GM19468 (cell line): ENCODE measurements around the gene TMEM98.
"Not testable (repeated sequence)": the region's sequence is repeated elsewhere in the genome, so short reads cannot be mapped to it uniquely, and the experiment has no call there.

Experiments used
- ATAC-seq: cut with Tn5 transposase; IDR thresholded peaks from one replicate; pipeline ENCODE4 v1.9.1; 2021; ENCODE audit warnings: mild to moderate bottlenecking, moderate library complexity, moderate number of reproducible peaks; ENCODE audit not compliant: unreplicated experiment; ENCODE audit errors: extremely low read depth

Gene TMEM98

GRCh38 chr17:32971171-32971570 lies 43.2 kb downstream of the TMEM98 start:
- ATAC-seq: no peak

GRCh38 chr17:32976131-32976530 lies 48.2 kb downstream of the TMEM98 start:
- ATAC-seq: no peak

GRCh38 chr17:32976605-32977004 lies 48.7 kb downstream of the TMEM98 start:
- no peak for ATAC-seq

- ATAC-seq: no peak
Observed at GRCh38 chr17:32980230-32980629, 52.3 kb downstream of the TMEM98 start.

DNA sequence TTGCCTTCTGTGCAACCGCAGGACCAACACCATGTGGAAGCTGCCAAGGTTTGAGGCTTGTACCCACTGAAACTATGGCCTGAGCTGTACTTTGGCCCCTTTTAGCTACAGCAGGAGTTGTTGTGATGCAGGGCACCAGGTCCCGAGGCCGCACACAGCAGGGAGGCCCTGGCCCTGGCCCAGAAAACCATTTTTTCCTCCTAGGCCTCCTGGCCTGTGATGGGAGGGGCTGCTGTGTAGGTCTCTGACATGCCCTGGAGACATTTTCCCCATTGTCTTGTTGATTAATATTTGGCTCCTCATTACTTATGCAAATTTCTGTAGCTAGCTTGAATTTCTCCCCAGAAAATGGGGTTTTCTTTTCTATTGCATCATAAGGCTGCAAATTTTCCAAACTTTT lies 53.7 kb downstream of the TMEM98 start:
- ATAC-seq: not testable (repeated sequence)

DNA sequence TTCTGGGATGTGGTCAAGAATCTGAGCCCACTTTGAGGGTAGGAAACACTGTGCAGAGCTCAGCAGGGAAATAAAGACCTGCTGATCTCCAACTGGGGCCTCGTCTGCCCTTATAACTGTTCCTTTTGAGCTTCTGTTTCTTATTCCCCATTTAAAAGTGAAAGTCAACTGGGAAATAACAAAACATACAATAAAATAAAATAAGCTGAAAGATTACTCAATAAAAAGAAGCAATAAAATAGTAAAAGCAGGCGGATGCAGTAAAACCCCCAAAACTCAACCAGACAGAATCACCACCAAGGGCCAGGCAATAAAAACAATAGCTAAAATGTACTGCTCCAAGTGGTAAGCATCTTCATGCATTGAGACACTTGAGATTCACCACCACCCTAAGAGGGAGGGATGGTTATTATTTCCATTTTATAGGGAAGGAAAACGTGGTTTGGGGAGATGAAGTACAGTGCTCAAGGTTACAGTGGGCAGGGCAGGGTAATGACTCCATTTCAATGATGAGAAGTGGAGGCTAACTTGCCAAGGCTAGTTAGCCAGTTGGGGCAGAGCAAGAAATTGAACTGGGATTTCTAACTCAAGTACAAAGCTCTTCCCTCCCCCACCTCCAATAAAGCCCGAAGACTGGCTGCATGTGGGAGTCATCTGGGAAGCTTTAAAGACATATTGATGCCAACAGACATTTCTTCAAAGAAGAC lies 57.2 kb downstream of the TMEM98 start:
- no peak for ATAC-seq

- not testable (repeated sequence) for ATAC-seq
Observed at GRCh38 chr17:32987453-32987805, 59.5 kb downstream of the TMEM98 start.

DNA sequence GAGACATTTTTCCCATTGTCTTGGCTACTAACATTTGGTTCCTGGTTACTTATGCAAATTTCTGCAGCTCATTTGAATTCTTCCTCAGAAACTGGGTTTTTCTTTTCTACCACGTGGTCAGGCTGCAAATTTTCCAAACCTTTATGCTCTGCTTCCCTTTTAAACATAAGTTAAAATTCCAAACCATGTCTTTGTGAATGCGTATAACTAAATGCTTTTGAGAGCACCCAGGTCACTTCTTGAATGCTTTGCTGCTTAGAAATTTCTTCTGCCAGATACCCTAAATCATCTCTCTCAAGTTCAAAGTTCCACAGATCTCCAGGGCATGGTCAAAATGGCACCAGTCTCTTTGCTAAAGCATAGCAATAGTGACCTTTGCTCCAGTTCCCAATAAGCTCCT lies 59.9 kb downstream of the TMEM98 start:
- ATAC-seq: not testable (repeated sequence)

GRCh38 chr17:32988481-32989101 lies 60.6 kb downstream of the TMEM98 start:
- ATAC-seq: no peak

GRCh38 chr17:32992321-32993033 lies 64.5 kb downstream of the TMEM98 start:
- ATAC-seq: no peak

DNA sequence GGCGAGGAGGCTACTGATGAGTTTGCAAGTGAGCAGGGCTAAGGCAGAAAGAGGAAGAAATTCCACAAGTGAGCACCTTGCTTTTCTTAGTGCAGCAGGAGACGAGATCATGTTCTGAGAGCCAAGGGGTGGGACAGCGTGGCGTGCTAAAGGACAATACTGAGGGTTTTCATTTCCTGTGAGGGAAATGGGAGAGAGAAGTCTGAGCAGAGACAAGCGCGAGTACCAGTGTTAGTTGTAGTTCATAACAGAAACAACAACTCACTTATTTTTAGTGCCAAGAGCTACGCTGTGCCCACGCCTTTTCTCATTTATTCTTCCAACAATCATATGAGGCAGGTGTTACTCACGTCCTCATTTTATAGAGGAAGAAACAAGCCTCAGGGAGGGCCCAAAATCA lies 66.0 kb downstream of the TMEM98 start:
- no peak for ATAC-seq
